C4-2B (cell line): ENCODE results near the gene MROH2A.

Source experiments
- H3K27ac ChIP-seq: fragments of 450-650 bp; 2 replicates; pipeline ENCODE4 v1.5.1; 2017
- ZFX ChIP-seq: fragments of 450-650 bp; IDR thresholded peaks from 2 replicates; pipeline ENCODE4 v1.6.1; 2017
- TF ChIP-seq, protein P1 (sequence below): fragments of 450-650 bp; conservative IDR thresholded peaks from 2 replicates; pipeline ENCODE4 v1.5.1; 2017; ENCODE audit warnings: mild to moderate bottlenecking

MROH2A gene

GRCh38 chr2:233813236-233814055 lies 35.3 kb downstream of the MROH2A start:
- TF ChIP-seq, protein P1, sequence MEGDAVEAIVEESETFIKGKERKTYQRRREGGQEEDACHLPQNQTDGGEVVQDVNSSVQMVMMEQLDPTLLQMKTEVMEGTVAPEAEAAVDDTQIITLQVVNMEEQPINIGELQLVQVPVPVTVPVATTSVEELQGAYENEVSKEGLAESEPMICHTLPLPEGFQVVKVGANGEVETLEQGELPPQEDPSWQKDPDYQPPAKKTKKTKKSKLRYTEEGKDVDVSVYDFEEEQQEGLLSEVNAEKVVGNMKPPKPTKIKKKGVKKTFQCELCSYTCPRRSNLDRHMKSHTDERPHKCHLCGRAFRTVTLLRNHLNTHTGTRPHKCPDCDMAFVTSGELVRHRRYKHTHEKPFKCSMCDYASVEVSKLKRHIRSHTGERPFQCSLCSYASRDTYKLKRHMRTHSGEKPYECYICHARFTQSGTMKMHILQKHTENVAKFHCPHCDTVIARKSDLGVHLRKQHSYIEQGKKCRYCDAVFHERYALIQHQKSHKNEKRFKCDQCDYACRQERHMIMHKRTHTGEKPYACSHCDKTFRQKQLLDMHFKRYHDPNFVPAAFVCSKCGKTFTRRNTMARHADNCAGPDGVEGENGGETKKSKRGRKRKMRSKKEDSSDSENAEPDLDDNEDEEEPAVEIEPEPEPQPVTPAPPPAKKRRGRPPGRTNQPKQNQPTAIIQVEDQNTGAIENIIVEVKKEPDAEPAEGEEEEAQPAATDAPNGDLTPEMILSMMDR = no peak
- no peak for TF ChIP-seq ZFX
- H3K27ac ChIP-seq = no peak overlapping the region

DNA sequence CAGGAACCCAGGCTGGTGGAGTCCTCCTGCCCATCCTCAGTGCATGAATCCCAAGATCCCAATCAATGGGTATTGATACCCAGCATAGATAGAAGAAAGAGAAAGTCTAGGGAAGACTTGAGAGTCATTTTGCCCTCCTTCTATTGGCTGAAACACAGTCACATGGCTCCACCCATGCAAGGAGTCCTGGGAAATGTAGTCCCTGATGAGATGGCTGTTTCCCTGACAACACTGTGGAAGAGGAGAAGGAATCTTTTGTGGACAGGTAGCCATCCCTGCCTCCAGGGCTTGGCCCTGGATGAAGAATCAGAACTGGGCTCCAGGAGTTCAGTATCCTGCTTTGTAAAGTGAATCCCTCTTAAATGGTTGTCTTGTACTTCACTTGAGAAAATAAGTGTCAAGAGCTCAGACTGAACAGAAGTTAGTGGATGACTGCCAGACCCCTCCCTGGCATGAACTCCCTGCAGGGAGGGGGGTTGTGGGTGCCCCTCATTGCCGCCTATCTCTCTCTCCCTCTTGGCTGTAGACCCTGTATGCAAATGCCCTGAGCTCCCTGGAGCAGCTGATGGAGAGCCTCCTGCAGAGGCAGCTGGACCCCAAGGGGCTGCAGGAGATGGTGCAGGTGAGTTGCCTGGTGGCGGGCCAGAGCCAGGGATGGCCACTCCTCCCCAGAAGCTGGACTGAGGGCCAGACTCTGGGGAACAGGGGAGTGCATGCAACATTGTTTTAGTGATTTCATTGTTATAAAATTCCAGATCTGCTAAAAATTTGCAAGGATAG lies 36.1 kb downstream of the MROH2A start:
- TF ChIP-seq, protein P1 = no peak
- TF ChIP-seq ZFX = no peak

GRCh38 chr2:233815861-233816260 lies 37.7 kb downstream of the MROH2A start:
- no peak for TF ChIP-seq ZFX
- TF ChIP-seq, protein P1 = no peak
- H3K27ac ChIP-seq = no peak overlapping the region

More for the DNA sequence above, 36.1 kb downstream of the MROH2A start:
- no peak overlapping the region for H3K27ac ChIP-seq

- no peak for TF ChIP-seq ZFX
- TF ChIP-seq, protein P1 = no peak
- no peak overlapping the region for H3K27ac ChIP-seq
Measured at GRCh38 chr2:233816334-233816733, 38.2 kb downstream of the MROH2A start.

- TF ChIP-seq ZFX = no peak
- TF ChIP-seq, protein P1 = no peak
- no peak overlapping the region for H3K27ac ChIP-seq
Measured at GRCh38 chr2:233816771-233817170, 38.6 kb downstream of the MROH2A start.

DNA sequence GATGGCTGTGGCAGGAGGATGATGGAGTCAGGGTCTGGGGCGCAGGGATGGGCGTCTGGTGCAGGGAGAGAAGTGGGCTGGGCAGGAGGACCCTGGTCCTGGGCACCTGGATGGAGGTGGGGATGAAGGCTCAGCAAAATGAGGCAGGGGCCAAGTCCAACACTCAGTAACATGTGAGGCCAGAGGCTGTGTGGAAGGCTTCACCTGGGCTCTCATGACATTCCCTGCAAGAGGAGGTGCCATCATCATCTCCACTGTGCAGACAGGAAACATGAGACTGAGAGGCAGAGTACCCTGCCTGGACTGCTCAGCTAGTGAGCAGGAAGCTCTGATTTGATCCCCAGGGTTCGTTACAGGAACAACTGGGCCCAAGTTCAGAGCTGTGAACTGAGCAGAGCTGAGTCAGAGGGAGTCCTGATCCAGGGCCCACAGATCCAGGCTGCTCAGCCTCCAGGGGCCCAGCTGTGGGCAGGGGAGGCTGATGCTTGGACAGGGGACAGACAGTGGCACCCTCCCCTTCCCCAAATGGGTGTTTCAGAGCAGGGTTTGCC lies 39.3 kb downstream of the MROH2A start:
- TF ChIP-seq, protein P1 = no peak
- no peak for TF ChIP-seq ZFX
- H3K27ac ChIP-seq = no peak overlapping the region
